Aorta (tissue), 5 donors: ENCODE measurements around the gene DPYSL3. TPM values are rescaled to one million over a fixed set of nuclear protein-coding genes. Genes with fewer than 3 reads are reported as not detected.

ENCODE experiments used
- ATAC-seq: fragments of 200-7000 bp; cut with Tn5 transposase; one replicate; pipeline ENCODE4 v1.9.1; 2022; ENCODE audit warnings: moderate library complexity; ENCODE audit not compliant: low FRiP score
- DNase-seq, 2 donors: peaks; one replicate each; pipeline ENCODE4 v3.0.0-alpha.2; 2020
- H3K27ac ChIP-seq, 2 donors: one replicate each; pipeline ENCODE4 v1.5.1; 2013; ENCODE audit warnings: low read length in 2 of 2, mild to moderate bottlenecking in 2 of 2, moderate library complexity in 2 of 2, control low read depth in 1 of 2, inconsistent platforms in 1 of 2, low read depth in 1 of 2
- H3K27me3 ChIP-seq, 2 donors: one replicate each; pipeline ENCODE4 v1.6.1; 2013; ENCODE audit warnings: control low read depth in 1 of 2, low read length in 1 of 2, mild to moderate bottlenecking in 1 of 2, moderate library complexity in 1 of 2; ENCODE audit not compliant: insufficient read depth in 2 of 2, control insufficient read depth in 1 of 2
- H3K36me3 ChIP-seq, 2 donors: one replicate each; pipeline ENCODE4 v1.6.1; 2013; ENCODE audit warnings: control low read depth in 1 of 2, low read length in 1 of 2, mild to moderate bottlenecking in 1 of 2; ENCODE audit not compliant: insufficient read depth in 2 of 2, control insufficient read depth in 1 of 2
- H3K4me1 ChIP-seq, 2 donors: one replicate each; pipeline ENCODE4 v1.6.1; 2013; ENCODE audit warnings: low read length in 2 of 2, control low read depth in 1 of 2, mild to moderate bottlenecking in 1 of 2, moderate library complexity in 1 of 2; ENCODE audit not compliant: insufficient read depth in 2 of 2, control insufficient read depth in 1 of 2
- H3K4me3 ChIP-seq, 2 donors: one replicate each; pipeline ENCODE4 v1.5.1; 2013; ENCODE audit warnings: low read length in 2 of 2, control low read depth in 1 of 2, mild to moderate bottlenecking in 1 of 2
- H3K9me3 ChIP-seq: one replicate; pipeline ENCODE4 v1.6.1; 2013; ENCODE audit warnings: mild to moderate bottlenecking, low read length; ENCODE audit not compliant: control insufficient read depth
- WGBS, 2 donors: extraction: QIAGEN DNeasy Blood & Tissue Kit; methylation state at CpG; one replicate each; pipeline ENCODE4 v1.1.7; 2013; 5-methylcytosine and 5-hydroxymethylcytosine counted together
- intact Hi-C, 2 donors: fragments of 100-400 bp; cut with DNase I; formaldehyde crosslinking; loops; one replicate each; pipeline versions ENCODE4 v1.14.2 to v1.15.0; 2022
- polyA plus RNA-seq, 2 donors: library from polyadenylated mRNA; stranded (reverse); fragments of 200-250 nt; gene quantifications; one replicate each; pipeline ENCODE4 v1.2.3, GENCODE V29; 2013
- total RNA-seq, 2 donors: library from RNA; stranded (reverse); fragmentation: NEBNext Ultra II Directional; extraction: Animal tissue kit (Norgen Biotek cat#: 25700); gene quantifications; one replicate each; pipeline ENCODE4 v1.2.1, GENCODE V29; 2021
- donor health status: healthy with polysubstance abuse.
- donor health status: Bipolar disorder and iron deficiency.
- donor health status: DM: no; HTN: no; CAD: no.
- donor health status: DM: no; HTN: no; CAD: no.
- donor health status: DM: yes; HTN: yes; CAD: no.

The DPYSL3 gene
- total and polyA plus RNA-seq, 4 donors, result 85.1 to 344 (median 195) TPM

DNA sequence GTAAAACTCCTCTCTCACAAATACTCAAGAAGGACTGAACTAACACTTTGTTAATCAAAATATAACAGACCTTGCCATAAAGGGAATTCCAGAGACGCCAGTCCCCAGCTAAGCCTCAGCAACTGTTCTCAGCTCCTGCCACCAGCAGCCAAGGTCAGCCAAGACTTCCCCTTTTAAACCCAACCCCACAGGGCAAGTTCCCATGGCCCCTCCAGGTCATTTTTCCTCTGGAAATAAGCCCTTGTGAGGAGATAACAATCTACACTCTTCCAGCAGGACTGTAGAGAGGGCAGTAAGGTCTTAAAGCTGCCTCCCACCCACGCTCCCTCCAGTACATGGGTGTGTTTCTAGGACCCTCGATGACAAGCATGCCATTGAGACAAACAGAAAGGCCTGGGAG is 78.3 kb downstream of the DPYSL3 start:
- Histone ChIP-seq H3K4me1 (peaks cover 6 to 15% of the 10 kb centered on the region in 2 donors), H3K9me3 (no peaks in the 10 kb centered on the region), H3K4me3 (no peak overlapping the region), H3K36me3 (peaks cover 0 to 1% of the 10 kb centered on the region in 2 donors), H3K27me3 (no peaks in the 10 kb centered on the region), H3K27ac (peak overlapping the region in 1 of 2 donors; percentile 55)
- ATAC-seq, result no peak
- WGBS, 2 donors, result 40 to 42% methylated on average over 3 of the region's 3 CpGs
- no peak for DNase-seq
- intact Hi-C loops, result no loop called here

DNA sequence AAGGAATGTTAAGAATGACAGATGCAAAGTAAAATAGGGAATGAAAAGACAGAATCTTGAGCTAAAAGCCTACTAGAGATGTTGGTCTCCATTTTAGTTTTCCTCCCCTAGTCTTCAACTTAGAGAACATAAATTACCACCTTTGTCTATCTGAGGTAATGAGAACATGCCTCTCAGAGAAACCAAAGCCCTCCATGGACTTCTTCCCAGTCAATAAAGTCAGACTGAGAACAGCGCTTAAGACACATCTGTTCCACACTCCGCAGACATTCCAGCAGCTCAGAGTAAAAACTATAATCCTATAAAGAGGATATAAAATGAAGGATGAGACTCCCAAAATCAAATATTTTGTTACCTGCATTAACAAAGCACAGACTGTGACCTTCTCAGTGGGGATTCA is 79.2 kb downstream of the DPYSL3 start:
- Histone ChIP-seq H3K27ac (peak overlapping the region in 1 of 2 donors; percentile 20), H3K4me1 (peaks cover 3 to 17% of the 10 kb centered on the region in 2 donors), H3K9me3 (no peaks in the 10 kb centered on the region), H3K27me3 (no peaks in the 10 kb centered on the region), H3K4me3 (no peak overlapping the region), H3K36me3 (peaks cover 0 to 1% of the 10 kb centered on the region in 2 donors)
- ATAC-seq (no peak), DNase-seq (no peak)
- intact Hi-C loops, result no loop called here
- WGBS, 2 donors, result 72 to 94% methylated on average over 2 of the region's 2 CpGs

DNA sequence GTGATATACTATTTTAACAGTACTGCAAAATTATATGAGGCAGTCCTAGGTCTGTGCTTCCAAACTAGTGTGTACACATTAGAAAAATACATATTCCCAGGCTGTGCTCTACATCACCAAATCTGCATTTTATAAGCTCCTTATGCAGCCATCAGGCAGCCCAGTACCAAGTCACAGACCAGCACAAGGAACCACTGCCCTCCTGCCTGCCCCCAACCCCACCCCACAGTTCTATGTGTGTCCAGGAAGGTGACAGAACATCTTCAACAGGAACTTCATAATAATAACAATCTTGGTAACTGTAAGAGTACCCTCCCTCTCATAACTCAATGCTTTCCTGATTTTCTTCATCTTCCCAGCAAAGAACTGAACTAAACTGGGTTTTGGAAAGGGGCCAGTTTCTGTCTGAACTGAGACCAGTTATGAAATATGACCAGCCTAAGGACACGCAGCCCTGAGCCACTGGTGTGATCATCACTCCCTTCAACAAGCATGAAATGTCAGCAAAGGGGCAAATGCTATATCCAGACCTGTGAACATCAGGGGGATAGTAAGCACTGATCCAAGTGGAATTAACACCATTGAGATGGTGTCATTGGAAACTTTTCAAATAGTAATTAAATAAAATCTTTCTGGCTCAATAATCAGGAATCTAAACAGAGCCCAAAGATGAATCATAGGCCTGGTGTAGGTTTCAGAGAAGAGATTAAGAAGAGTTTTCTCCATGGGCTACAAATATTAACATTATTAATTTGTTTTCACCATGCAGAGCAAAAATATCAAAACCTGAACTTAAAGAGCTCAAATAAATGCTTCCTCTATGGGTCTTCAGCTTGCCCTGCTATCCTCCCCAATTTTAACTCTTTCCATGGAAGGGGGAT is 82.1 kb downstream of the DPYSL3 start:
- DNase-seq, result peak in 1 of 2 donors; percentile 62
- H3K27ac ChIP-seq, result peak overlapping the region; percentile 14 to 83
- no peaks in the 10 kb centered on the region for H3K9me3 ChIP-seq
- no peaks in the 10 kb centered on the region for H3K27me3 ChIP-seq
- intact Hi-C loops, result no loop called here
- H3K36me3 ChIP-seq, result peaks cover 0 to 1% of the 10 kb centered on the region in 2 donors
- peak; percentile 76 for ATAC-seq
- peaks cover 3 to 17% of the 10 kb centered on the region in 2 donors for H3K4me1 ChIP-seq
- no peak overlapping the region for H3K4me3 ChIP-seq
- 3 to 4% methylated on average over 1 of the region's 1 CpG for WGBS, 2 donors

DNA sequence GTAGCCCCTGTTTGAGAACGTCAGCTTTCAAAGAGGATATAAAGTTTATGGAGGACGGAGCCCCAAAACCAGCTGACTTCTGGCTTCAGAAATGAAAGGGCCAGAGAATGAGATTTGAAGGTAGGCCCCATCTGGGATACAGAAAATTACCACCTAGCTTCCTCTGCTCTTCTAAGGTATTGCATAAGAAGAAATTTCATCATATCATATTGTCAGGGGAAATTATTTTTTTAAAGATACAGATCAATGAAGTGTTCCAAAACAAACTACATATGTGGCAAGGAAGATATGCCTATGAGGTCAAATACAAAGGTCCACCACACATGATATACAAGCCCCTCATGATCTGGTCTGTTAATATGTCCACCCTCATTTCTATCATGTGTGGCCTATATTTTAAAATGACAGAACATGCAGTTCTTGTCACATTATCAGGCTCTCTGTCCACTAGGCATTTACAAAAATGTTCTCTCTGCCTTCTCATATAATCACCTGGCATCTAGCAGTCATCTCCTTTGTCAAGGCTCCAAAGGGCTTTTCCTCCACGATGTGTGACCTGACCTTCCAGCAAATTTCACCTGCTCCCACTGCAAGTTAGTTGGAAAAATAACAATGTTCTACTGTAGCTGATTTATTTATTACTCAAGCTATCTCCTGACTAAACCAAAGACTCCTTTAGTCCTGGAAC is 83.1 kb downstream of the DPYSL3 start:
- DNase-seq, result no peak
- no peak for ATAC-seq
- whole genome bisulfite sequencing, 2 donors, result 71 to 74% methylated on average over 3 of the region's 3 CpGs
- H3K4me3 ChIP-seq, result no peak overlapping the region
- no peaks in the 10 kb centered on the region for H3K9me3 ChIP-seq
- H3K27ac ChIP-seq, result no peak overlapping the region
- no peaks in the 10 kb centered on the region for H3K27me3 ChIP-seq
- intact Hi-C loops, result no loop called here
- peaks cover 0 to 1% of the 10 kb centered on the region in 2 donors for H3K36me3 ChIP-seq
- peaks cover 2 to 12% of the 10 kb centered on the region in 2 donors for H3K4me1 ChIP-seq

DNA sequence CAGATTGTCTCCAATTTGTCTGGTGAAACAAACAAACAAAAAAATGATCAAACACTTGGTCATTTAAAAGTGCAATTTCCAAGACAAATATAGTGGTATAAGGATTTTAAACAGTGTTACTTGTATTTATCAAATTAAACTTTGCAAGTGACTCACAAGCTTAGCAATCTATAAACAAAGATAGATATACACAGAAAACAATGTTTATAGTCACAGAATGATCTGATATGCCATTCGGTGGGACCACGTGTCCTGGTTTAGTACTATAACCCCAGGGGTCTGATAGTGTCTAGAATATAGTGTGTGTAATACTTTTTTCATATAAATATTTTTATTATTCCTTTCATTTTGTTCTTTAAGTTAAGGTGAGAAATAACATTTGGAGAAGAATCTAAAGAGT is 91.3 kb downstream of the DPYSL3 start:
- no peak overlapping the region for H3K4me3 ChIP-seq
- intact Hi-C loops, result loop anchor here in 1 of 2 donors (5.0 kb wide), 1 partner anchor 34 kb away; no protein-coding TSS in a partner anchor
- H3K9me3 ChIP-seq, result no peaks in the 10 kb centered on the region
- 90% methylated on average over 2 of the region's 2 CpGs for WGBS, 2 donors
- ATAC-seq, result no peak
- no peaks in the 10 kb centered on the region for H3K27me3 ChIP-seq
- peaks cover 0 to 14% of the 10 kb centered on the region in 2 donors for H3K4me1 ChIP-seq
- DNase-seq, result no peak
- H3K27ac ChIP-seq, result peak overlapping the region in 1 of 2 donors; percentile 91
- peaks cover 0 to 1% of the 10 kb centered on the region in 2 donors for H3K36me3 ChIP-seq

DNA sequence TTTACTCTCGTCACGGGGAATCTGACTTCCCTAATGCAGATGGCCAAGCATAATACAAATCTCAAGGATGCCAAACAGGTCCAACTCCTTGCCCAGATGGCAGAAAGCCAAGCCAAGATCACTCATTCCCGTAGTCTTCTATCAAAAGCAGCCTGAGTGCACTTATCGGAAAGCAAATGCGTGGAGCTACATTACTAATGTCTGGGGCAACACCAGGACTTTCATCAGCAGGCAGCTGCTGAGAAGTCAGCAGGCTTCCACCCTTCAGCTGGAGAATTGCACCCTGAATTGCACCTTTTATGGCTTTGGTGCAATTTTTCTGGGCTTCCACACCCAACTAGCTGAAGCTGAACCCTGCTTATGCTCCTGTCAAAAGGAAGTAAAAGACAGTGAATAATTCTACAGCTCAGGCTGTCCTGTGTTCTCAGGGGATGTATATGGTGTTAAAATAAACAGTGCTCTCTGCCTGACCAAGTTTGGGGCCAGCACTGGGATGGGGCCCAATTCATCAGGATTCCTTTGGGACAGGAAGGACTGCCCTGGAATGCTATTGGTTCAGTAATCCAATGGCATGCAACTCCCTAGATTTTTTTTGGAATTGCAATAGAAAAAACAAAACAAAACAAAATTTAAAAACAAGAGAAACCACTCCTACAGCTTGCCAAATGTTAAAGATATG is 92.6 kb downstream of the DPYSL3 start:
- H3K36me3 ChIP-seq, result peaks cover 0 to 1% of the 10 kb centered on the region in 2 donors
- DNase-seq, result peak; percentile 76 to 84
- ATAC-seq, result peak; percentile 86
- H3K9me3 ChIP-seq, result no peaks in the 10 kb centered on the region
- peaks cover 2 to 19% of the 10 kb centered on the region in 2 donors for H3K4me1 ChIP-seq
- H3K27ac ChIP-seq, result peak overlapping the region; percentile 94 to 97
- intact Hi-C loops, result loop anchor here in 1 of 2 donors (5.0 kb wide), 1 partner anchor 35 kb away; no protein-coding TSS in a partner anchor
- H3K27me3 ChIP-seq, result no peaks in the 10 kb centered on the region
- WGBS, 2 donors, result 3 to 7% methylated on average over 5 of the region's 5 CpGs
- no peak overlapping the region for H3K4me3 ChIP-seq

DNA sequence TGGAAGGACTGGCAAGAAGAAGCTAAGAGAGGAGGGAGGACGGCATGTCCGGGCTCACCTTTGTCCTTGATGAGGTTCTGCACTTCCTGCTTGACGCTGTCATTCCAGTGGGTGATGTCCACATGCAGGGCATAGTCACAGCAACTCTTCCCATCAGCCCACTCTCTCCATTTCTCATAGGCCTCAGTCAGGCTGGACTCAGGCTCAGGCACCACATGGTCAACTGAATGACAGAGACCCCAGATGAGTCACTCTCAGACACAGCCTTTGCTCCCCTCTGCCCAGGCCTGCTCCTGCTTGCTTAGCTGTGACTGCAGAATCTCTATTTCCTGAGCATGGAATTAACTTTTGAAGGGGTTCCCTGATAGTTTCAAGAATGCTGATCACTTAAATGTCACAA is 94.2 kb downstream of the DPYSL3 start:
- H3K27me3 ChIP-seq, result no peaks in the 10 kb centered on the region
- no peak for ATAC-seq
- intact Hi-C loops, result loop anchor here in 1 of 2 donors (5.0 kb wide), 1 partner anchor 37 kb away; no protein-coding TSS in a partner anchor
- peaks cover 5 to 31% of the 10 kb centered on the region in 2 donors for H3K4me1 ChIP-seq
- no peak for DNase-seq
- WGBS, 2 donors, result 90 to 97% methylated on average over 3 of the region's 3 CpGs
- peaks cover 0 to 1% of the 10 kb centered on the region in 2 donors for H3K36me3 ChIP-seq
- H3K27ac ChIP-seq, result peak overlapping the region in 1 of 2 donors; percentile 16
- H3K4me3 ChIP-seq, result no peak overlapping the region
- no peaks in the 10 kb centered on the region for H3K9me3 ChIP-seq

DNA sequence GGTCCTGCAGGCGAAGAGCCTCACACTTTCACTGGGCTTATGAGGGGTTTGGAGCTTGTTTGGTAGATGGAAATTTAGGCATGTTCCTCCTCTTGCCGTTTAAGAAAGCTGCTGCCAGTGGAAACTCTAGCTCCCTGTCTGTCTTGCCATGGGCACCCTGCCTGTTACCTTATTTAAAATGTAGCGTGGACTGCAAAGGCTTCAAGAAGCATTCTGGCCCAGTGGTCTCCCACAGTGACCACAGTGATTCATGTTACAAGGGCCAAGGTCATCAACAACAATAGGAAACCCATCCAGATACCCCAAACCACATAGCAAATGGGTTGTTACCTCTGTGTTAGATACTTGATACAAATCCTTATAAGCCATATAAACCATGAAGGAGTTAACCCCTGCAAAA is 96.6 kb downstream of the DPYSL3 start:
- no peak overlapping the region for H3K4me3 ChIP-seq
- ATAC-seq, result no peak
- intact Hi-C loops, result loop anchor here in 1 of 2 donors (5.0 kb wide), 1 partner anchor 39 kb away; no protein-coding TSS in a partner anchor
- H3K27ac ChIP-seq, result peak overlapping the region; percentile 73 to 86
- WGBS, 2 donors, result 28 to 29% methylated on average over 3 of the region's 3 CpGs
- no peak for DNase-seq
- peaks cover 0 to under 1% of the 10 kb centered on the region in 2 donors for H3K36me3 ChIP-seq
- no peaks in the 10 kb centered on the region for H3K9me3 ChIP-seq
- peaks cover 5 to 32% of the 10 kb centered on the region in 2 donors for H3K4me1 ChIP-seq
- H3K27me3 ChIP-seq, result no peaks in the 10 kb centered on the region
